Mammary microvascular endothelial cell (primary cell): ENCODE results near the gene HMGXB4. TPM values are rescaled to one million over a fixed set of nuclear protein-coding genes. Genes with fewer than 3 reads are reported as not detected.

ENCODE experiments used
- total RNA-seq: library from RNA; depleted of rRNA; stranded (reverse); fragments of >200 nt; gene quantifications from 2 replicates; pipeline ENCODE4 v1.2.3, GENCODE V29; 2015

Gene HMGXB4
- total RNA-seq = 10.3 and 10.8 TPM in 2 replicates

DNA sequence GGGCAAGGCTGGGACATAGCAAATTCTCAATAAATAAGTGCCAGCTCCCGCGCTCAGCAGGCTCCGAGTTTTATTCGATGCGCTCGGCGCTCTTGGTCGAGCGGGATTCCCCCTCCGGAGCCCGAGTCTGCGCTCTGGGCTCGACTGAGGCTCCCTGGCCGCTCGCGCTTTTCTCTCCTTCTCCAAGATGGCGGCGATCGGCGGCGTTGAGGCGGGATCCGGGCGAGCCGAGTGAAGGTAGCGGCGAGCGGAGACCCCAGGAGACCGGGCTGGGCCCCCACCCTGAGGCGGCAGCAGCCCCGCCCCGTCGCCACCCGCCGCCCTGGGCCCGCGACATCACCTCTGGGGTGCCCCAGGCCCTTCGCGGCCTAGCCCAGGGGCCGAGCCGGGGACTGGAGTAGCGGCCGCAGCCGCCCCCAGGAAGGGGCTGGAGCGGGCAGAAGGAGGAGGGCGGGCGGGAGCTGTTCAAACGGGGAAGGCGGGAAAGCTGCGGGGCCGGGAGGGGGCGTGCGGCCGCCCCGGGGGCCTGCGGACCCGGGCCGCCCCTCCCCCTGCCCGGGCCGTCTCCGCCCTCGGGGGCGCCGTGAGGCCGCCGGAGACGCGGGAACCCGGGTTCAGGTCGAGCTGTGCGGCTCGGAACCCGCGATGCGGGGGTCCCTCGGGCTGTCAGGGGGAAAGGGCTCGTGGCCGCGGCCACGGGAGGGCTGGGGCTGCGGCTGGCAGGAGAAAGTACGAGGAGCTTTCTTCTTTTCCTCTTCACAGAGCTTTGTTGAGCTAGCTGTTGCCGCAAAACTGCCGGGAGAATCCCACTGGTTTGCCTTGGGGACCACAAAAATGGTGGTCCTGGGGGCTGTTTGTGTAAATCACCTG, at the start of gene HMGXB4:
TSS of gene HMGXB4 (plus strand) at position 173 of the 870 bp plus-strand sequence. CDS start 4,898 bp downstream, outside the sequence.

GRCh38 chr22:35299673-35300499, 42.6 kb downstream of the HMGXB4 start, which contains the start of gene TOM1:
TOM1 (plus strand) TSS chr22:35299894; CDS start chr22:35299929, 35 bp downstream.

Other genes starting within 250 kb of the HMGXB4 start
- gene ISX, start 191.3 kb upstream of the HMGXB4 start, total RNA-seq = not detected in 2 replicates
- gene TOM1, start 42.4 kb downstream of the HMGXB4 start, total RNA-seq = 27.4 and 32.4 TPM in 2 replicates
- gene HMOX1, start 123.6 kb downstream of the HMGXB4 start, total RNA-seq = 46.1 and 52.0 TPM in 2 replicates
- gene MCM5, start 142.6 kb downstream of the HMGXB4 start, total RNA-seq = 110 TPM in 2 replicates